Kidney epithelial cell (primary cell): ENCODE measurements around the gene HENMT1. TPM values are rescaled to one million over a fixed set of nuclear protein-coding genes. Genes with fewer than 3 reads are reported as not detected.

Experiments
- DNase-seq: peaks from one replicate; pipeline ENCODE4 v3.0.0-alpha.2; 2010; ENCODE audit warnings: low read depth
- H3K27me3 ChIP-seq: 2 replicates; pipeline ENCODE4 v1.6.0; 2011; ENCODE audit warnings: low read length; ENCODE audit not compliant: control insufficient read depth, insufficient read depth
- H3K36me3 ChIP-seq: 2 replicates; pipeline ENCODE4 v1.5.1; 2011; ENCODE audit warnings: low read length; ENCODE audit not compliant: control insufficient read depth, insufficient read depth
- H3K4me3 ChIP-seq: 2 replicates; pipeline ENCODE4 v1.5.1; 2011; ENCODE audit warnings: low read depth, mild to moderate bottlenecking, control low read depth, low read length
- CTCF ChIP-seq: IDR thresholded peaks from 2 replicates; pipeline ENCODE4 v1.5.1; 2011; ENCODE audit warnings: mild to moderate bottlenecking, moderate library complexity, low read length, control low read depth, inconsistent platforms; ENCODE audit not compliant: insufficient read depth, poor library complexity, severe bottlenecking
- total RNA-seq: library from RNA; depleted of rRNA; stranded (reverse); fragments of >200 nt; gene quantifications from 2 replicates; pipeline ENCODE4 v1.2.3, GENCODE V29; 2015

The HENMT1 gene
- total RNA-seq, 1 donor from 2014 or later = 6.6 TPM

GRCh38 chr1:108624069-108624468, 36.8 kb downstream of the HENMT1 start:
- H3K4me3 ChIP-seq = no peak overlapping the region
- TF ChIP-seq CTCF = no peak
- DNase-seq = no peak
- H3K27me3 ChIP-seq = no peaks in the 10 kb centered on the region
- H3K36me3 ChIP-seq = no peaks in the 10 kb centered on the region

GRCh38 chr1:108617724-108618056, 43.2 kb downstream of the HENMT1 start:
- DNase-seq = no peak
- H3K27me3 ChIP-seq = no peaks in the 10 kb centered on the region
- H3K4me3 ChIP-seq = no peak overlapping the region
- TF ChIP-seq CTCF = no peak
- H3K36me3 ChIP-seq = no peaks in the 10 kb centered on the region

GRCh38 chr1:108617008-108617723, 43.7 kb downstream of the HENMT1 start:
- TF ChIP-seq CTCF = no peak

GRCh38 chr1:108615544-108615943, 45.3 kb downstream of the HENMT1 start:
- no peak for TF ChIP-seq CTCF
- H3K36me3 ChIP-seq = no peaks in the 10 kb centered on the region
- H3K4me3 ChIP-seq = no peak overlapping the region
- H3K27me3 ChIP-seq = no peaks in the 10 kb centered on the region
- DNase-seq = no peak

More at GRCh38 chr1:108617008-108617723, 43.7 kb downstream of the HENMT1 start:
- H3K27me3 ChIP-seq = no peaks in the 10 kb centered on the region
- H3K36me3 ChIP-seq = no peaks in the 10 kb centered on the region
- no peak for DNase-seq
- H3K4me3 ChIP-seq = no peak overlapping the region

- no peaks in the 10 kb centered on the region for H3K36me3 ChIP-seq
- H3K27me3 ChIP-seq = no peaks in the 10 kb centered on the region
- TF ChIP-seq CTCF = no peak
- no peak overlapping the region for H3K4me3 ChIP-seq
- DNase-seq = no peak
Observed at GRCh38 chr1:108612496-108612895, 48.4 kb downstream of the HENMT1 start.

GRCh38 chr1:108611984-108612383, 48.9 kb downstream of the HENMT1 start:
- H3K36me3 ChIP-seq = no peaks in the 10 kb centered on the region
- H3K27me3 ChIP-seq = no peaks in the 10 kb centered on the region
- no peak overlapping the region for H3K4me3 ChIP-seq
- no peak for TF ChIP-seq CTCF
- DNase-seq = no peak
